Fibroblast of skin of left quadriceps (primary cell): ENCODE data around the gene TAS1R3.
A peak's percentile ranks its signal among the peaks of the same experiment; 100 is the strongest.

Source experiments
- DNase-seq, 2 experiments: peaks; one replicate each; pipeline ENCODE4 v3.0.0-alpha.2; 2013; ENCODE audit warnings: low read depth in 2 of 2

TAS1R3 gene

DNA sequence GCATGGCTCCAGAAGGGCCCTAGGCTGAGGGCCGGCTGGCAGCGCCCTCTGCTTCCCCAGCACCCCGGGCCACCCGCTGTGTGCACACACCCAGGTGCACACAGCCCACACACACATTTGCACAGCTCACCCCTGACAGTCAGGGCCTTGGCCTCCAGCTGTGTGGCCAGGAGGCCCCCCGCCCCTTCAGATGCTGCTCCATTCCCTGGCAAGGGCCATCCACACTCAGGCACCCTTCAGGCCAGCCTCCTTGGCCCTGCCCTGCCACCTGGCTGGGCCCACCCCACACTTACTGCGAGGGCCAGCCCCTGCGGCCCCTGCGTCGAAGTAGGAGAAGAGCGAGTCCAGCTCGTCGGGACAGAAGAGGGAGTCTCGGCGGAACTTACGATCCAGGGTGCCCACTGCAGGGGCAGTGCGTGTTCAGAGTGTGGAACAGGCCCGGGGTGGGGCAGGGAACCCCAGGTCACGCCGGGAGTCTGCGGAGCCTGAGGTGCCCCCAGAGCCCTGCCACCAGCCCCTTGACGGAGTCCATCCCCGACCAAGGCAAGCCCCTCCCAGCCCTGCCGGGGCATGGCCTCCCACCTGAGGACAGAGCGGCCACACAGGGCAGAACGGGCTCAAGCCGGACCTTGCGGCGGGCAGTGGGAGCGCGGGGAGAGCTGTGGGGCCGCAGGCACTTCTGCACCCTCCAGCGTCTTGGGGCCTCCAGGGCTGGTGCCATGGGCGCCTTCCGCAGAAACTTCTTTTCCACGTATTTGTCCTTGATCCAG lies 35.7 kb upstream of the TAS1R3 start:
- DNase-seq: no peak

DNA sequence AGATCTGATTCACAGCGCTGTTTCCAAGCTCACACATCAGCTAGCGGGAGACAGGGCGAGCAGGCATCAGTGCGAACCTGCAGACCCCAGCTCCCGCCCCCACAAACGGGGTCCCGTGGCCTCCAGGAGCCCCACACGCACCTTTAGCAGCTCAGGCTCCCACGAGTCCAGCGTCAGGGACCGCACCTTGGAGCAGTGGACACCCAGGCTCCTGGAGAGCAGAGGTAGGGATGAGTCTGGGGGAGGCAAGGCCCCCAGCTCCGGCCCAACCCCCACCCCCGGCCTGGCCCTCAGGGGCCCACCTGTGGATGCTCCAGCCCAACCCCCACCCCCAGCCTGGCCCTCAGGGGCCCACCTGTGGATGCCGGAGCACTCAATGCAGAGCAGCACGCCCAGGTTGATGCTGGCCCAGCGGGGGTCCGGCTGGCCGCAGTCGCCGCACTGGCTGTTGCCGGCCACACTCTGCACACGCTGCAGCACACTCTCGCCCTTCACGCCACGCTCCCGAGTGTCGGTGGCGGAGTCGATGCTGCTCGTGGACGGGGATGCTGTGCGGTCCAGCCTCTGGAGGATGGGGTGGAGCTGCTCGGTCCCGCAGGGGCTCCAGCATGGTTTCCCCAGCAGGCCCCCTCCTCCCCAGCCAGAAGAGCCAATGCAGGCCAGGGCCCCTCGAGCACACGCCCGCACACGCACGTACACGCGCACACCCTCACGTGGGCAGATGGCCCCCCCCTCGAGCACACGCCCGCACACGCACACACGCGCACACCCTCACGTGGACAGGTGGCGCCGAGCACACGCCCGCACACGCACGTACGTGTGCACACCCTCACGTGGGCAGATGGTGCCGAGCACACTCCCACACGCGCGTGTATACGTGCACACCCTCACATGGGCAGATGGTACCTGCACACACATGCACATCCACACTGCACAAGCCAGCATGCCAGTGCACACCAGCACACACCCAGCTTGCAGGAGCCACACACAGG lies 34.7 kb upstream of the TAS1R3 start:
- no peak for DNase-seq

DNA sequence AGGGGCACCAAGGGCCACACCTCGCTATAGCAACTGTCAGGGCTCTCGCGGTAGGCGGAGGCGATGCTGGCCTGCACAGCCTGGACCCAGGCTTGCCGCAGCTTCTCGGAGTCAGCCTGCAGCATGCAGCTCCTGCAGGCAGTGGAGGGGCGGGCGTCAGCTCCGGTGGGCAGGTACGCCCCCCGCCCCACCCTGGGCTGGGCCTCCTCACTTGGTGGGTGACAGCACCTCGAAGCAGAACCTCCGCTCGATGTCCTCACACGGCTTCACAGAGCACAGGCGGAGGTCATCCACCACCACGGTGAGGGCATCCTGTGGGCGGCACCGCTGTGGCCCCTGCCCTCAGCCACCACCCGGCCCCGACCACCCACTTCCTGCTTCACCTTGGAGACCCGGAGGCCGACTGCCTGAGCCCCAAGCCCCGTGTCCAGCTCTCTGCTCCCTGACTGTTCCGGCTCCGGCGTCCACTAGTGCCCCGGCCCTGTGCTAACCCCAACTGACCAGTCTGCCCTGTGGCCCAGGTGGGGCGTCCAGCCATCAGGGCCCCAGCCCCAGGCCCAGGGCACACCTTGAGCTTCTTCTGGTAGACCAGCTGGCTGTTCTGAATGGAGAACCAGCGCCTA lies 33.2 kb upstream of the TAS1R3 start:
- no peak for DNase-seq

DNA sequence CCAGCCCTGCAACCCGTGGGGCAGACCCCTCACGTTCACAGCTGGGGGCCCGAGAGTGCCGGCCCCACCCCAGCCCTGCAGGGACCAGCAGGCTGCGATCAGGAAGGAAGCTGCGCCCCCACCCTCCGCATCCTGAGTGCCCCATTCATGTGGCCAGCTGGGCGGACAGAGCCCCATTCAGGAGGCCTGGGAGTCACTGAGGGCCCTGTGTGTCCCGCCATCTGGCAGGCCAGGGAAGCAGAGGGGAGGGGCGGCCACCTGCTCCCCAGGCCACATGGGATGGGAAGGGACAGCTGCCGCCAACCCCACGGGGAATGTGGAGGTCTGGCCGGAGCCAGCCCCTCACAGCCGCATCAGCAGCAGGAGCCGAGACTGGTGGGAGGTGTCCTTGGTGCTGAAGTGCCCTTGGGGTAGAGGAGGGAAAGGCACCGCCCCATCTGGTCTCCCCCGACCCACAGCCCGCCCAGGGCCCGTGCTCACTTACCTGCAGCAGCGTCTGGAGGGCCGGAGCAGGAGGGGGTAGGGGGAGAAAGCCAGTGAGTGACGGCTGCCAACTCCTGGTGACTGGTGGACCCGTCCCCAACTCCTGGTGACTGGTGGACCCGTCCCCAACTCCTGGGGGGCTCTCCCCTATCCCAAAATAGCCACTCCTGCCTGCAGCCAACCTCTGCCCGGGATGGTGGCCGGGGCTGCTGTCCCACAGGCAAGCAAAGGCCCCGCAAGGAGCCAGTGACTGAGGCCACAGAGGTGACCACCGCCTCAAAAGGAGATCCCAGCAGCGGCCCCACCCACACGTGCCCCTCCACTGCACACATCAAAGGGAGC lies 32.0 kb upstream of the TAS1R3 start:
- DNase-seq: no peak

DNA sequence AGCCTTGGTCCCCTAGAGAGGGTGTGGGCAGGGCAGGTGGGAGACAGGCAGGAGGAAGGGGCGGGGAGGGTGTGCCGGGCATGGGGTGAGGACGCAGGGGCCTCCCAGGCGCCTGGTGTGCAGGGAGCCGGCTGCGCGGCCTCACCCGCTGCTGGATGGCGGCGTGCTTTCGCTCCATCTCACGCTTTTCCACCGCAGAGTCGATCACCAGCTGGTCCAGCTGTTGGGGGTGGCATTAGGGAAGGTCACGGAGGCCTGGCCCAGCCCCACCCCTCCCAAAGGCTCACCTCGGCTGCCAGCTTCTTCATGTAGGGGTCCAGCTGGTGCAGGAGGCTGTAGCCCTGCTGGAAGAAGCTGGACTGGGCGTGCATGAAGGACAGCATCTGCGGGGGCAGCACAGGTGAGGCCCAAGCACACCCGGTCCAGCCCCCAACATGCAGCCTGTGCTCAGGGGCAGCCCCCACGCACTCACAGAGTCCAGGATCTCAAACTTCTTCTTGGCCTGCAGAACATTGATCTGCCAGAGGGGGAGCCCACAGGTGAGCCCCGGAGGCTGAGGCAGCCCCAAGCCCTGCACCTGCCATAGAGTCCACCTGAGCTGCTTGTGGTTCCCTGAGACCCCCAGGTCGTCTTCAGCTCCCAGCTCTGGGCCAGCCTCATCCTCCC lies 31.3 kb upstream of the TAS1R3 start:
- DNase-seq: no peak

DNA sequence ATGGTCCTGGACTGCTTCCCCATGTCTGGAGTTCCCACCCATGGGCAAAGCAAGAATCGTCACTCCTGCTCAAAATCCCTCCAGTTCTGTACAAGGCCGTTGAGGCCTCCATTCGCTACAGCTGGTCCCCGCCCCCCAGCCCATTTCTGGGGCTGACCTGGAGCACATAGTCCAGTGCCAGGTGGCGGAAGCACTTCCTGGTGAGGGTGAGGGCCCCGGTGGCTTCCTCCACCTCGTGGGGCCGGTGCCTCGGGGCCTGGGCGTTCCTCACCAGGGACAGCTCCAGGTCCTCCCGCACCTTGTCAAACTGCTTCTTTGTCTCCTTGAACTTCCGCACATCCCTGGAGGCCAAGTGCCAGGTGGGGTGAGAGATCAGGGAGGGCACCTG lies 30.7 kb upstream of the TAS1R3 start:
- DNase-seq: no peak

DNA sequence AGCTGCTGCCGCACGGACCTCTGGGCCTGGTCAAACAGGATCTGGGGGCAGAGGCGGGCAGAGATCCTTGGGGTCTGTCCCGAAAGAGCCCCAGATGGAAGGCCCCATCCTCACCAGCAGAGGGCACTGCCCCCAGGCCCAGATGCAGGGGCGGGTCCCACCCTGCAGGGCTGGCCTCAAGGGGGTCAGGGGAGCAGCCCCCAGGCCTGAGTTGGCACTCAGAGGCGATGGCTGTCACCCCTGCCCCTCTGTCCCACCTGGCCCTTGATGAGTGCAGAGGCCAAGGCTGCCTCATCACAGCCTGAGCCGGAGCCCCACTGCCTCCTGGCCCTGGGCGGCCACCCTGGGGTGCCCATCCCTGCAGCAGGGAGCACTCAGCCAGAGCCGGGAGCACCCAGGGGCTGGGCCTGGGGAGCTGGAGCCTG lies 29.1 kb upstream of the TAS1R3 start:
- DNase-seq: no peak

DNA sequence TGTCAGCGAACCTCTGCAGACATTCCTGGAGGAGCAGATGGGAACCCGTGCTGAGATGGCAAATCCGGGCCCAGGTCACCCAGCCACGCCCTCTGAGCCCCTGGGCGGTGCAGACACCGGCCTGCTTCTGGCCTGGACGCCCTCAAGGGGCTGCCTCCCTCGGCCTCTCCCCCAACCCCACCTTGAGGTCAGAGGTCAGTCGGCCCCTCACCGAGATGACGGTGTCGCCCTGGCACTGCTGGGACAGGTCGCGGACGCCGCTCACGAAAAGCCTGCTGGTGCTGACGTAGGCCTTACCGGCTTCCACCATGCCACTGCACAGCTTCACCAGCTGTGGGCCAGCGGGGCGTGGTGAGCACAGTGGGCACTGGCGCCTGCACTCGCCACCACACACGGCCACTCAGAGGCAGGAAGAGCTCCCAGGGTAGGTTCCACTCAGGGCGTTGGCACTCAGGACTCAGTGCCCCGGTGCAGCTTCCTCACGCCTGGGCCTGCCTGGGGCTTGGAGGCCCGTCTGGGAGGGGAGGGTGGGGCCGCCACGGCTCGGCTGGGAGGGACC lies 28.1 kb upstream of the TAS1R3 start:
- DNase-seq: no peak

DNA sequence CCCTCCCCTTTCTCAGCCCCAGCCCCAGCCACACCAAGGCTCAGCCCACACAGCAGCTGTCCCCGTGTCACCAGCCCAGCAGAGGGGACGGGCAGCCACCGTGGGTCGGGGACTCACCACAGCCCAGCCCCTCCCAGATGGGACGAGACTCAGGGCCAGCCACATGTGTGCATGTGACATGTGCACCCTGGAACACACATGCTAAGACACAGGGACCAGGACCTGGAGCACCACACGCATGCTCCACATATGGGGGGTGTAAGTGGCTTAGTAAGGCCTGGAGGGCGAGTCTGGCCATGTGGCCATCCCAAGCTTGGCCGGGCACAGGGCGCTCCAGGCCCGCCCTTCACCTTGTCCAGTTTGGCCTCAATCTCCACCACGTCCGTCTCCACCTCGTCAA lies 27.3 kb upstream of the TAS1R3 start:
- DNase-seq: no peak

DNA sequence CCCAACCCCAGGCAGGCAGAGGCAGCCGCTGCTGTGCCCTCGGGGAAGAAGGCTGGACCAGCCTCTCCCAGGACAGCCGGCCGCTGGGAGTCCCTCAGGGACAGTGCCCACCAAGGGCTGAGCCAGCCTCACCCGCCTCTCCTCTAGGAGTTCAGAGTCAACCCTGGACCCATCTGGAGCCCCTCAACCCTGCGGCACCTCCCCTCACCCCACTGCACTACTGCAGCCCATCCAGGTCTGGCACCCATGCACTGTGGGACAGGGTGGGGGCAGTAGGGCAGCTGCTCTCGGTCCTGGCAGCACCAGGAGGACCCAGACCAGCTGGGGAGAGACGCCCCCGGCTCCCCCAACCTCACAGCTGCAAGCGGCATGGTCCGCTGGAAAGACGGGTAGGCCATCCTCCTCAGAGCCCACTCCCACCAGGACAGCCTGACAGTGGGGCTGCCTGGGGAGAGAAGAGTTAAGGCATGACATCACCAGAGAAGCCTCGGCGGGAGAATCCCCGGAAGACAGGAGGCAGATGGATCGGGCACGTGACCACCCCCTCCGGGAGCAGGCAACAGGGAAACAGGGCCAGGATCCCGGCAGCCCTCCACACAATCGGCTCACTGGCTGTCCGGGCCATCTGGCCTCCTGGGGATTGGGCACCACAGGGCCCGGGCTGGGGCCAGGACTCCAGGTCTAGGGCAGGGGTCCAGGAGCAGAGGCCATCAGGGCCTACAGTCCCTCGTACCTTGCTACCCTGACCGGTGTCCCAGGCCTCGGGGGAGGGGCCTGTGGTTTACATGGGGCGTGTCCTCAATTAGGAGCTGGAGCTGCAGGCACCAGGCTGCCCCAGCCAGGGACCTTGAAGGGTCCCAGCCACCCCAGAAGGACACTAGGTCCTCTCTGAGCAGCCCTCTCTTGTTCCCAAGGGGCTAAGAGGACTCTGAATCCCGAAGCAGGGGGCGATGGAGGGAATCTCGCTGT lies 26.5 kb upstream of the TAS1R3 start:
- peak; percentile 53 to 60 for DNase-seq

DNA sequence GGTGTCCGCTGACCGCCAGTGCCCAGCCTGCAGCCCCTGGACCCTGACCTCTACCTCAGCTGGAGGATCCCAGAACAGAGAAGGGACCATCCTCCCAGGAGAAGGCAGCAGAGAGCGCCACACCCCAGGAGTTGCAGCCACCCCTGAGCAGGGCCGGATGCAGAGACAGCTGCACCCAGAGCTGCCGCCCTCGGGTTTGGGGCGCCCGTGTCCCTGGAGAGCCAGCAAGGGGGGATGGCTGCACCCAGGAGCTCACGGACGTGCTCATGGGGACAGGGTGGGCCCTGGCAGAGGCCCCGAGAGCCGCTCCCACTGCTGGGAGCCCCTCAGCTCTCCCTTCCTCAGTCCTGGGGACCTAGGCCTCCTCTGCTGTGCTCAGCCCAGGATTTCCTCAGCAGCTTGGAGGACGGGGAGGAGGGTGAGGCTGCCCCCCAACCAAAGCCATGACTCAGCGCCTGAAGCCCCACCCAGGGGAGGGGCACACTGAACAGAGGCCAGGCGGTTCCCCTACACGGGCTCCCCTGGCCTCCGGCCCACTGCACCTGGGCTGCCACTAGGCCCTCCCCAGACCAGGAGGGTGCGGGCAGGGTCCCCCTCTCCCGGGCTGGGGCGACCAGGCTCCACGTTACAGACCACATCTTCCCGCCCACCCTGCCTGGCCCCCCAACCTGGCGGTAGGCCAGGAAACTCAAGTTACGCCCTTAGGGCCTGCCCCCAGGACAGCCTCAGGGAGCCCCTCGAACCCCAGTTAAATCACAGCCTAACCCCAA lies 25.6 kb upstream of the TAS1R3 start:
- peak; percentile 49 to 54 for DNase-seq

DNA sequence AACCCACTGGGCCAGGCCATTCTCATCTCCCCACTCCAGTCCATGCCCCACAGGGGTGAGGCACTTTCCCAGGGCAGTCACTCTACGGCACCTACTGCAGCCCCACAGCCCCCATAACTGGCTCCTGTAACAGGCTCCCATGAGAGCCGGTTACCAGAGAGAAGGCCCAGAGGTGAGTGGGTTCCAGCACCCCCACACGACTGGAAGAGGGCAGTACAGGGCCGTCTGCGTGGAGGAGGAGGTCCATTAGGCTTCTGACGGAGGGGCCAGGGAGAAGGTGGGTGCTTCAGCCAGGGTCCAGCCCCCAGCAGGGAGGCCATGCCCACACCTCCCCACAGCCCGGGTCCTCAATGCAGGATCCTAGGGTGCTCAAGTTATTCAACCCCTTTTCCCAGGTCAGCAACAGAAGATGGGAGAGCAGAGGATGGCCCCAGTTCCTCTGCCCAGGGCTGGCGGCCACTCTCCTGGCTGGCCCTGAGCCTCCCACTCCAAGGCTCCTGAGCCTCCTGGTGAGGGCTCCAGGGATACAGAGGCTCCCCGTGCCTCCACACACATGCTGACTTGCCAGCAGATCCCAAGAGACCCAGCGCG lies 24.9 kb upstream of the TAS1R3 start:
- DNase-seq: no peak

DNA sequence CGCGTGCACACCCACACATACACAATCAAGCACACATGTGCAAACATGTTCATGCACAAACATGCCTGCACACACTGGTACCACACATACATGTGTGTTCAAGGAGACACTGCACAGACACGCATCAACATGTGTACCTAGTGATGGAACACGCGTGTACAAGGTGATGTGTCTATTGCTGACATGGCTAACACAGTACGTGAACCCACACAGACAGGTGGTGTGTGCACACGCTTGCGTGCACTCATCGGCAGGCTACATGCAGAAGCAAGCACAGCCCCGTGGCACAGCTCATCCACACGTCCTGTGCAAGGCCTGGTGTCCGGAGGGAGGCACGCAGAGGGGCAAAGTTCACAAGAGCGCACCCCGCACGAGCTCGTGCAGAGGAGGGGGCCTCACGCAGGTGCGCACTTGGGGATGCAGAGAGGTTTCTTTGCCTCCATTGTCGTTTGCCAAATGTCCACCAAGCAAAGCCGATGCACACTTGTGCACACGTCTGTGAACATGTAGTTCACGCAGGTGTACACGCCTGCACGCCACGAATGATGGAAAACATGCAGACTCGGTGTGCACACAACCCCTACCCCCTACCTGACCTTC lies 24.3 kb upstream of the TAS1R3 start:
- DNase-seq: no peak

DNA sequence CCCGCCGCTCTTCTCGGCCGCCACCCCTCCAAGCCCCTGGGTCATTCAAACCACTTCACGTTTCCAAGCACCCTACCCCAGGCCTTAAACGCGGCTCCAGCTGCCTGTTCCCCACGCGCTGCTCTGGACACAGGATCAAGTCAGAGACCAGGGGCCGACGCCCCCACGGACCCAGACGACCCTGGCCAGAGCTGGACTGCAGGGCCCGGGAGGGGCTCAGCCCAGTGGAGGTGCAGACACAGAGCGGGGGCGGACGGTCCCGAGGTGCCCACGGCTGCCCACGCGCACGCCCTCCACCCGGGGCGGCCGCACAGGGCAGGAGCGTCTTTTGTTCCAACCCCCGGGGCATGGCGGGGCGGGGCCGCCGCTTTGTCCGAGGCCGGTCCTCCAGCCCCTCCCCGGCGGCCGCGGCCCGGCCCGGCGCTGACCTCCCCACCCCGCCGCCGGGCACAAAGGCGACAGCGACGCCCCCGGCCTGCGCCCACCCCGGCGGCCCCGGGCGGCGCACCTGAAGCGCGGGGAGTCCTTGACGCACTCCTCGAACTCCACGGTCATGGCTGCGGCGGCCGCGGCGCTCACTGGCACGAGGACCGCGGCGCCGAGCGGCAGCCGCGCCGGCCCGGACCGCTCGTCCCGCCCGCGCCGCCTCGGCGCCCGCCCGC lies 23.7 kb upstream of the TAS1R3 start:
- DNase-seq: no peak

DNA sequence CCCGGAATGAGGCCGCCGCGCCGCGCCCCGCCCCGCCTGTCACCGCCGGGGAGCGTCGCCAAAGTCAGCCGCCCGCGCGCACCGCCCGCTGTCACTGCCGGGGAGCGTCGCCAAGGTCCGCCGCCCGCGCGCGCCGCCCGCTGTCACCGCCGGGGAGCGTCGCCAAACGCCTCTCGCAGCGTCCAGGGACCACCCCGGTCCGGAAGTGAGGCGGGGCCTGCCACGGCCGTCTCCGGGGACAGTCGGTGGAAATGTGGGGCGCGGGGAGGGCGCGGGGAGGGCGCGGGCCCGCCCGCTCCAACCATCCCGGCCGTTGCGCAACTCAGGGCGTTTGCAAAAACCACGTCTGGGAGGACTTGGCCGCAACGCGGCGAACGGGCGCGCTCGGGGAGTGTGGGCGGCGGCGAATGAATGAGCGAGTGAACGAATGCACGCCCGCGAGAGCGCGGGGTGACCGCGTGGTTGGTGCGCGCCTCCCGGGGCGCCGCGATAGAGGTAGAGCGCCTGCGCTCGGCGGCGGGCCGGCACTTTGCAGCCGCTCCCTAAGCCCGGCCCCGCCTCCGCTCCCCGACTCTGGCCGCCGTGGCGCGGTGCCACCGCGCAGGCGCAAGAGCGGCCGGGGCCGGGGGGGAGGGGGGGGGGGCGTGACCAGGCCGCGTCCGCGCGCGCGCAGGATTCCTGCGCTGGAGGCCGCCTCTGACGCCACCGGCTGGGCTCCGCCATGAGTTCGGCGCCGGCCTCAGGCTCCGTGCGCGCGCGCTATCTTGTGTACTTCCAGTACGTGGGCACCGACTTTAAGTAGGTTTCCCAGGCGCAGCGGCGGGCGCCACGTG lies 22.9 kb upstream of the TAS1R3 start, which contains the start of the genes ACAP3 and PUSL1:
Gene ACAP3 (minus strand): TSS at position 8 of the 833 bp plus-strand sequence. CDS start 115 bp downstream, outside the sequence.
Gene PUSL1 (plus strand): TSS at position 675 of the 833 bp plus-strand sequence. CDS start 47 bp downstream, at position 722.
- peak; percentile 86 for DNase-seq

DNA sequence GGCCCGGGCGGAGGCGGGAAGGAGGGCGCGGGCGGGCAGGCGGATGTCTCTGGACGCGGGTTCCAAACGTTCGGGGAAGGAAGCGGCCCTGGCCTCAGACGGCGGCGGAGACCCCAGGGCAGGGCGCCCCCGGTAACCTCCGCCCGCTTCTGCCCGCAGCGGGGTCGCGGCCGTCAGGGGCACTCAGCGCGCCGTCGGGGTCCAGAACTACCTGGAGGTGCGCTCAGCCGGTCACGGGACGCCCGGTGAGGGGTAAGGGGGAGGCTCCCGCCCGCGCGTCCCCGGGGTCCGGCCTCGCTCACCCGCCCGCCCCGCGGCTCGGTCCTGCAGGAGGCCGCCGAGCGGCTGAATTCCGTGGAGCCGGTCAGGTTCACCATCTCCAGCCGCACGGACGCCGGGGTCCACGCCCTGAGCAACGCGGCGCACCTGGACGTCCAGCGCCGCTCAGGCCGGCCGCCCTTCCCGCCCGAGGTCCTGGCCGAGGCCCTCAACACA lies 22.3 kb upstream of the TAS1R3 start:
- no peak for DNase-seq
